Measurements from ENCODE around the gene CRIP2. TPM values are rescaled to one million over a fixed set of nuclear protein-coding genes. Genes with fewer than 3 reads are reported as not detected.
A peak's percentile ranks its signal among the peaks of the same experiment; 100 is the strongest.

Gene CRIP2
- total and polyA plus RNA-seq, 10 of the 15 experiments (the other 5 are each of a cell fraction or from before 2014, with no cell fraction given), result 0.04 to 0.62 (median 0.37) TPM; not detected in 5

DNA sequence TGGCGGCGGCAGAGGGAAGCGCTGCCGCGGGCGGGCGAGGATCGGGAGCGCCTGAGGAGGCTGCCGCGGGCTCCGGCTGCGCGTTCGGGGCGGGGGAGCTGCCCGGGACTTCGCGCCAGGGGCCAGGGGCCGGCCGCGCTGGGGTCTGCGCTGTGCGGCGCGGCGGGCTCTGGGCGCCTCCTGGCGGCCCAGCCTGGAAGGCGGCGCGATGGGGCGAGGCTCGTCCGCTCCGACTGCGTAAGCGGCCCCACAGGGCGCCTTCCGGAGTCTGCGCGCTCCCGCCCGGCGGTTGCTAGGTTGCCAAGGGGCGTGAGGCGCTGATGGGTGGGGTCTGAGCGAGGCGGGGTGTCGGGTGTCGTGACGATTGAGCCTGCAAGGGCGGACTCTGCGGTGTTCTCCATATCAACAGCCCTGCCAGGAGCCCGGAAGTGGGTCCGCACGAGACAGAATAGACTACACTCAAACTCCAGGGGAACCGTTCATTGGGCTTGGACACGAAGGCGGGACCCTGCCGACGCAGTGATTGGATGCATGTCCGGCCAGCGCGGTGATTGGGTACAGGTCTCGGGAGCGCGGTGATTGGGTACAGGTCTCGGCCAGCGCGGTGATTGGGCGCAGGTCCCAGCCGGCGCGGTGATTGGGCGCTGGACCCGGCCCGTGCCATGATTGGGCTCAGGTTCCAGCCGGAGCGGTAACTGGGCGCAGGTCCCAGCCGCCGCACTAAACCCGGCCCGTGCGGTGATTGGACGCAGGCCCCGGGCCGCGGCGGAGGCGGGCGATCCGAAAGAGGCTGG lies 16.1 kb downstream of the CRIP2 start, which contains the start of gene TEDC1 (continued):
- TF ChIP-seq RELA (IDR thresholded peaks at IDR 0.05; ENCODE audit: borderline replicate concordance, partially characterized antibody) (no peak), PAX8 (IDR thresholded peaks at IDR 0.05) (no peak), RFX5 (IDR thresholded peaks at IDR 0.05; ENCODE audit: low read depth, low read length) (peak; percentile 77; the same call in 1 of the 2 replicates), SUPT20H (IDR thresholded peaks at IDR 0.05; ENCODE audit: borderline replicate concordance, control insufficient read depth, low read depth, low read length) (no peak), RAD21 (IDR thresholded peaks at IDR 0.05; ENCODE audit: insufficient read depth, low read depth, low read length) (peak; percentile 60), MXI1 (IDR thresholded peaks at IDR 0.05; ENCODE audit: low read depth, low read length) (peak; percentile 57), SMC3 (IDR thresholded peaks at IDR 0.05; ENCODE audit: borderline replicate concordance, low read length) (peak; percentile 55), NFXL1 (IDR thresholded peaks at IDR 0.05; ENCODE audit: borderline replicate concordance) (no peak), SMAD5 (IDR thresholded peaks at IDR 0.05; ENCODE audit: low read depth) (no peak), SMAD1 (IDR thresholded peaks at IDR 0.05; ENCODE audit: low read depth, partially characterized antibody) (no peak), WRNIP1 (IDR thresholded peaks at IDR 0.05; ENCODE audit: borderline replicate concordance, low read depth, low read length) (no peak)
- TF ChIP-seq, protein P1, sequence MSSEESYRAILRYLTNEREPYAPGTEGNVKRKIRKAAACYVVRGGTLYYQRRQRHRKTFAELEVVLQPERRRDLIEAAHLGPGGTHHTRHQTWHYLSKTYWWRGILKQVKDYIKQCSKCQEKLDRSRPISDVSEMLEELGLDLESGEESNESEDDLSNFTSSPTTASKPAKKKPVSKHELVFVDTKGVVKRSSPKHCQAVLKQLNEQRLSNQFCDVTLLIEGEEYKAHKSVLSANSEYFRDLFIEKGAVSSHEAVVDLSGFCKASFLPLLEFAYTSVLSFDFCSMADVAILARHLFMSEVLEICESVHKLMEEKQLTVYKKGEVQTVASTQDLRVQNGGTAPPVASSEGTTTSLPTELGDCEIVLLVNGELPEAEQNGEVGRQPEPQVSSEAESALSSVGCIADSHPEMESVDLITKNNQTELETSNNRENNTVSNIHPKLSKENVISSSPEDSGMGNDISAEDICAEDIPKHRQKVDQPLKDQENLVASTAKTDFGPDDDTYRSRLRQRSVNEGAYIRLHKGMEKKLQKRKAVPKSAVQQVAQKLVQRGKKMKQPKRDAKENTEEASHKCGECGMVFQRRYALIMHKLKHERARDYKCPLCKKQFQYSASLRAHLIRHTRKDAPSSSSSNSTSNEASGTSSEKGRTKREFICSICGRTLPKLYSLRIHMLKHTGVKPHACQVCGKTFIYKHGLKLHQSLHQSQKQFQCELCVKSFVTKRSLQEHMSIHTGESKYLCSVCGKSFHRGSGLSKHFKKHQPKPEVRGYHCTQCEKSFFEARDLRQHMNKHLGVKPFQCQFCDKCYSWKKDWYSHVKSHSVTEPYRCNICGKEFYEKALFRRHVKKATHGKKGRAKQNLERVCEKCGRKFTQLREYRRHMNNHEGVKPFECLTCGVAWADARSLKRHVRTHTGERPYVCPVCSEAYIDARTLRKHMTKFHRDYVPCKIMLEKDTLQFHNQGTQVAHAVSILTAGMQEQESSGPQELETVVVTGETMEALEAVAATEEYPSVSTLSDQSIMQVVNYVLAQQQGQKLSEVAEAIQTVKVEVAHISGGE (CRISPR knock-in tag; IDR thresholded peaks at IDR 0.05), result peak; percentile 88
- TF ChIP-seq, protein P2, sequence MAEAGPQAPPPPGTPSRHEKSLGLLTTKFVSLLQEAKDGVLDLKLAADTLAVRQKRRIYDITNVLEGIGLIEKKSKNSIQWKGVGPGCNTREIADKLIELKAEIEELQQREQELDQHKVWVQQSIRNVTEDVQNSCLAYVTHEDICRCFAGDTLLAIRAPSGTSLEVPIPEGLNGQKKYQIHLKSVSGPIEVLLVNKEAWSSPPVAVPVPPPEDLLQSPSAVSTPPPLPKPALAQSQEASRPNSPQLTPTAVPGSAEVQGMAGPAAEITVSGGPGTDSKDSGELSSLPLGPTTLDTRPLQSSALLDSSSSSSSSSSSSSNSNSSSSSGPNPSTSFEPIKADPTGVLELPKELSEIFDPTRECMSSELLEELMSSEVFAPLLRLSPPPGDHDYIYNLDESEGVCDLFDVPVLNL (IDR thresholded peaks at IDR 0.05; ENCODE audit: low read depth, low read length), result peak; percentile 96
- TF ChIP-seq, protein P3, sequence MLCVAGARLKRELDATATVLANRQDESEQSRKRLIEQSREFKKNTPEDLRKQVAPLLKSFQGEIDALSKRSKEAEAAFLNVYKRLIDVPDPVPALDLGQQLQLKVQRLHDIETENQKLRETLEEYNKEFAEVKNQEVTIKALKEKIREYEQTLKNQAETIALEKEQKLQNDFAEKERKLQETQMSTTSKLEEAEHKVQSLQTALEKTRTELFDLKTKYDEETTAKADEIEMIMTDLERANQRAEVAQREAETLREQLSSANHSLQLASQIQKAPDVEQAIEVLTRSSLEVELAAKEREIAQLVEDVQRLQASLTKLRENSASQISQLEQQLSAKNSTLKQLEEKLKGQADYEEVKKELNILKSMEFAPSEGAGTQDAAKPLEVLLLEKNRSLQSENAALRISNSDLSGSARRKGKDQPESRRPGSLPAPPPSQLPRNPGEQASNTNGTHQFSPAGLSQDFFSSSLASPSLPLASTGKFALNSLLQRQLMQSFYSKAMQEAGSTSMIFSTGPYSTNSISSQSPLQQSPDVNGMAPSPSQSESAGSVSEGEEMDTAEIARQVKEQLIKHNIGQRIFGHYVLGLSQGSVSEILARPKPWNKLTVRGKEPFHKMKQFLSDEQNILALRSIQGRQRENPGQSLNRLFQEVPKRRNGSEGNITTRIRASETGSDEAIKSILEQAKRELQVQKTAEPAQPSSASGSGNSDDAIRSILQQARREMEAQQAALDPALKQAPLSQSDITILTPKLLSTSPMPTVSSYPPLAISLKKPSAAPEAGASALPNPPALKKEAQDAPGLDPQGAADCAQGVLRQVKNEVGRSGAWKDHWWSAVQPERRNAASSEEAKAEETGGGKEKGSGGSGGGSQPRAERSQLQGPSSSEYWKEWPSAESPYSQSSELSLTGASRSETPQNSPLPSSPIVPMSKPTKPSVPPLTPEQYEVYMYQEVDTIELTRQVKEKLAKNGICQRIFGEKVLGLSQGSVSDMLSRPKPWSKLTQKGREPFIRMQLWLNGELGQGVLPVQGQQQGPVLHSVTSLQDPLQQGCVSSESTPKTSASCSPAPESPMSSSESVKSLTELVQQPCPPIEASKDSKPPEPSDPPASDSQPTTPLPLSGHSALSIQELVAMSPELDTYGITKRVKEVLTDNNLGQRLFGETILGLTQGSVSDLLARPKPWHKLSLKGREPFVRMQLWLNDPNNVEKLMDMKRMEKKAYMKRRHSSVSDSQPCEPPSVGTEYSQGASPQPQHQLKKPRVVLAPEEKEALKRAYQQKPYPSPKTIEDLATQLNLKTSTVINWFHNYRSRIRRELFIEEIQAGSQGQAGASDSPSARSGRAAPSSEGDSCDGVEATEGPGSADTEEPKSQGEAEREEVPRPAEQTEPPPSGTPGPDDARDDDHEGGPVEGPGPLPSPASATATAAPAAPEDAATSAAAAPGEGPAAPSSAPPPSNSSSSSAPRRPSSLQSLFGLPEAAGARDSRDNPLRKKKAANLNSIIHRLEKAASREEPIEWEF (IDR thresholded peaks at IDR 0.05; ENCODE audit: insufficient replicate concordance, low read depth, low read length), result no peak
- TF ChIP-seq, protein P4, sequence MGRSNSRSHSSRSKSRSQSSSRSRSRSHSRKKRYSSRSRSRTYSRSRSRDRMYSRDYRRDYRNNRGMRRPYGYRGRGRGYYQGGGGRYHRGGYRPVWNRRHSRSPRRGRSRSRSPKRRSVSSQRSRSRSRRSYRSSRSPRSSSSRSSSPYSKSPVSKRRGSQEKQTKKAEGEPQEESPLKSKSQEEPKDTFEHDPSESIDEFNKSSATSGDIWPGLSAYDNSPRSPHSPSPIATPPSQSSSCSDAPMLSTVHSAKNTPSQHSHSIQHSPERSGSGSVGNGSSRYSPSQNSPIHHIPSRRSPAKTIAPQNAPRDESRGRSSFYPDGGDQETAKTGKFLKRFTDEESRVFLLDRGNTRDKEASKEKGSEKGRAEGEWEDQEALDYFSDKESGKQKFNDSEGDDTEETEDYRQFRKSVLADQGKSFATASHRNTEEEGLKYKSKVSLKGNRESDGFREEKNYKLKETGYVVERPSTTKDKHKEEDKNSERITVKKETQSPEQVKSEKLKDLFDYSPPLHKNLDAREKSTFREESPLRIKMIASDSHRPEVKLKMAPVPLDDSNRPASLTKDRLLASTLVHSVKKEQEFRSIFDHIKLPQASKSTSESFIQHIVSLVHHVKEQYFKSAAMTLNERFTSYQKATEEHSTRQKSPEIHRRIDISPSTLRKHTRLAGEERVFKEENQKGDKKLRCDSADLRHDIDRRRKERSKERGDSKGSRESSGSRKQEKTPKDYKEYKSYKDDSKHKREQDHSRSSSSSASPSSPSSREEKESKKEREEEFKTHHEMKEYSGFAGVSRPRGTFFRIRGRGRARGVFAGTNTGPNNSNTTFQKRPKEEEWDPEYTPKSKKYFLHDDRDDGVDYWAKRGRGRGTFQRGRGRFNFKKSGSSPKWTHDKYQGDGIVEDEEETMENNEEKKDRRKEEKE (IDR thresholded peaks at IDR 0.05), result no peak
